ENCODE results near the gene AJM1.
"Not testable (repeated sequence)": the region's sequence is repeated elsewhere in the genome, so short reads cannot be mapped to it uniquely, and the experiment has no call there.

AJM1 gene

GRCh38 chr9:136856541-136857141 lies 14.4 kb downstream of the AJM1 start:
- DNase-seq (ENCODE audit: low read depth) = no peak

DNA sequence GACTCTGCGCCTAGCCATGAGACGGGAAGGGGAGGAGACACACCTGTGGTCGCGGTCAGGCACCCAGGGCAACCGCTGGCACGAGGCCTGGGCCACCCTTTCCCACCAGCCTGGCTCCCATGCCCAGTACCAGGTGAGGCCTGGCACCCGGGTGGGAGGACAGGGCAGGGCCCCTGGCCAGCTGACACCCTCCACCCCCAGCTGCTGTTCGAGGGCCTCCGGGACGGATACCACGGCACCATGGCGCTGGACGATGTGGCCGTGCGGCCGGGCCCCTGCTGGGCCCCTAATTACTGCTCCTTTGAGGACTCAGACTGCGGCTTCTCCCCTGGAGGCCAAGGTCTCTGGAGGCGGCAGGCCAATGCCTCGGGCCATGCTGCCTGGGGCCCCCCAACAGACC lies 14.9 kb downstream of the AJM1 start:
- no peak for DNase-seq (ENCODE audit: low read depth)

- no peak for DNase-seq (ENCODE audit: low read depth)
Observed at GRCh38 chr9:136857581-136858412, 15.5 kb downstream of the AJM1 start.

- DNase-seq (ENCODE audit: low read depth) = no peak
Observed at GRCh38 chr9:136858452-136858843, 16.2 kb downstream of the AJM1 start.

GRCh38 chr9:136858844-136859757 lies 16.8 kb downstream of the AJM1 start:
- DNase-seq (ENCODE audit: low read depth) = no peak

GRCh38 chr9:136860529-136860928 lies 18.3 kb downstream of the AJM1 start:
- DNase-seq (ENCODE audit: low read depth) = no peak

GRCh38 chr9:136860933-136861873 lies 18.9 kb downstream of the AJM1 start:
- DNase-seq (ENCODE audit: low read depth) = no peak

DNA sequence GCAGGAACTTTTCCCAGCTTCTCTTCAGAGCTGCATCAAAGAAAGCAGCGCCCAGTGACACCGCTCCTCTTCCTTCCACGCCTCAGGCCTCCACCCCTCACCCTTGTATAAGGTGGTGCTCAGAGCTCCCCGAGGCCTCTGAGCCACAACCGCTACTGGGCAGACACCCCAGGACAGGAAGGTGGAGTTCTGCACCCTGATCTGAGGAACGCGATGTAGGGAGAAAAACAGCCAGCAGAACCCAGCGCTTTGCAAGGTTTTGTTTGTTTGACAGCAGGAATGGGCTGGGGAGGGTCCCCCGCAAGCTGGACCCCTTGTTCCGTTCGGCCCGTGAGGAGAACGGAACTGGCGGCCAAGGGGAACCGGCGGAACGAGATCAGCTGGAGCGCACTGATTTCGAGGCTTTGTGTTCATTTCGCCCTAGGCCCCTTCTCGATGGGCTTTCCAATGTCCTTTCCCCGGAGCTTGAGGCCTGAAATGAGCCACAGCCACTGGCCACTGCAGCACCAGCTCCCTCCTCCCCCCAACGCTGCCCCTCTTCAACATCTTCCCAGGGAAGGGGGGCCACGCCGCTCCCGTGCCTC lies 19.7 kb downstream of the AJM1 start:
- no peak for DNase-seq (ENCODE audit: low read depth)

GRCh38 chr9:136862849-136863622 lies 20.8 kb downstream of the AJM1 start:
- DNase-seq (ENCODE audit: low read depth) = no peak

DNA sequence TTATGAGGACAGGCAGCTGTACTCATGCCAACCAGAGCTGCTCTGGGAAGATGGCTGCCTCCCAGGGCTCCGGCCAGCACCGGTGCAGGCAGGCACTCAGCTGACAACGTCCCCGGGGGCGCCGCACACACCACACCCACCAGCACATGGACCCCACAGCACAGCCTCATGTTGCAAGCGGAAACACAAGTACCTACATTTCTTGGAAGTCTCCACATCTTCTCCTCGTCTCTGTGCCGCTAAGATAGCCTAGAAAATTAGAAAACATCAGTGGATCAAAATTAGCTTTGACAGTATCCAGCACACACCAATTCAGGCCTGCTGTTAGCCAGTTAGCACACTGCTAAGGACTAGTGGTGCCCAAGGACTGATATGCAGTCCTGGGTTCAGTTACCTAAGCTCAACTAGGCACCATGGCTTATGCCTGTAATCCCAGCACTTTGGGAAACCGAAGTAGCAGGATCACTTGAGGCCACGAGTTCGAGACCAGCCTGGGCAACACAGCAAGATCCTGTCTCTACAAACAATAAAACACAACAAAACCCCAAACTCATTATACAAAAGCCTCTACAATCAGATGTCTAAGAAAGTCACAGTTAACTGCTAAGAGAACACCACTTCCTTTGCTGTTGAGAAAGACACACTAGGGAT lies 21.5 kb downstream of the AJM1 start:
- no peak for DNase-seq (ENCODE audit: low read depth)

- DNase-seq (ENCODE audit: low read depth) = no peak
Observed at GRCh38 chr9:136865041-136865767, 22.9 kb downstream of the AJM1 start.

DNA sequence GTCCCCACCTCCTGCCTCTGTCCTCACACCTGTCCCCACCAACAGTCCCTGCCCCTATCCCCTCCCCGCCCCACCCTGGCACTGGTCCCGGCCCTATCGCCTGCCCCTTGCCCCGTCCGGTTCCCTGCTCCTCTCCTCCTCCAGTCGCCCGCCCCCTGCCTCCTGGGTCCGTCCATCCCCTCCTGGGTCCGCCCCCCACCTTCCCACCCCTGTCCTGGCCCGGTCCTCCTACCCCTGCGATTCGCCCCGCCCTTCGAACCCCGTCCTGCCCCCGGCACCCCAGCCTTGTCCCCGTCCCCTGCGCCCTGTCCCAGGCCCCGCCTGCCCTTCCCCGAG lies 23.5 kb downstream of the AJM1 start:
- DNase-seq (ENCODE audit: low read depth) = no peak

- not testable (repeated sequence) for DNase-seq (ENCODE audit: low read depth)
Observed at GRCh38 chr9:136866898-136867421, 24.7 kb downstream of the AJM1 start.

DNA sequence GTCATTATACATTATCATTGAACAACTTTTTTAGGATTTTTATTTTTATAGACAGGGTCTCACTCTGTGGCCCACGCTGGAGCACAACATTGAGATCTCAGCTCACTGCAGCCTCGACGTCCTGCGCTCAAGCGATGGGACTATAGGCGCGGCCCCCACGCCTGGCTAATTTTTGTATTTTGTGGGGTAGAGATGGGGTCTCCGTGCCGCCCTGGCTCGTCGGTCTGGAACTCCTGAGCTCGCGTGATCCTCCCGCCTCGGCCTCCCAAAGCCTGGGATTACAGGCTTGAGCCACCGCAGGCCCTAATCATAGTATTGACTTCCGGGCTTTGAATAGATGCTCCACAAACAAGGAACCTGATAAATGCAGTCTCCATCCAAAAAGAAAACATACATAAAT lies 25.2 kb downstream of the AJM1 start:
- DNase-seq (ENCODE audit: low read depth) = no peak

- DNase-seq (ENCODE audit: low read depth) = no peak
Observed at GRCh38 chr9:136867917-136868316, 25.6 kb downstream of the AJM1 start.

- DNase-seq (ENCODE audit: low read depth) = no peak
Observed at GRCh38 chr9:136868644-136869043, 26.4 kb downstream of the AJM1 start.

DNA sequence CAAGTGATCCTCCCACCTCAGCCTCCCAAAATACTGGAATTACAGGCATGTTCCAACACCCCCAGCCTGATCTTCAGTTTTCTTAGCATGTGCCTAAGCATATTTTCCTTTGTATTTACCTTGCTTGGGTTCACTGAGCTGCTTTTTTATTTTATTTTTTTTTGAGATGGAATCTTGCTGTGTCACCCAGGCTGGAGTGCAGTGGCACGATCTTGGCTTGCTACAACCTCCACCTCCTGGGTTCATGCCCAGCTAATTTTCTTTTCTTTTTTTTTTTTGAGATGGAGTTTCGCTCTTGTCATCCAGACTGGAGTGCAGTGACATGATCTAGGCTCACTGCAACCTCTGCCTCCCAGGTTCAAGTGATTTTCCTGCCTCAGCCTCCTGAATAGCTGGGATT lies 27.3 kb downstream of the AJM1 start:
- DNase-seq (ENCODE audit: low read depth) = not testable (repeated sequence)

GRCh38 chr9:136875155-136875554 lies 32.9 kb downstream of the AJM1 start:
- DNase-seq (ENCODE audit: low read depth) = no peak

- no peak for DNase-seq (ENCODE audit: low read depth)
Observed at GRCh38 chr9:136876476-136876875, 34.2 kb downstream of the AJM1 start.
